Measurements from ENCODE around the gene IL19.

Gene IL19

GRCh38 chr1:206770531-206771337 lies at the start of gene IL19:
TSS of gene IL19 (plus strand) at chr1:206770773. CDS start at chr1:206836663, 65,890 bp downstream.
- DNase-seq, result no peak

GRCh38 chr1:206721454-206721853 lies 49.1 kb upstream of the IL19 start:
- DNase-seq, result no peak

GRCh38 chr1:206722751-206723461 lies 47.7 kb upstream of the IL19 start:
- no peak for DNase-seq

GRCh38 chr1:206723462-206723804 lies 47.1 kb upstream of the IL19 start:
- no peak for DNase-seq

- no peak for DNase-seq
Observed at GRCh38 chr1:206723805-206724472, 46.6 kb upstream of the IL19 start.

GRCh38 chr1:206725109-206725963 lies 45.2 kb upstream of the IL19 start:
- DNase-seq, result peak; percentile 64

- no peak for DNase-seq
Observed at GRCh38 chr1:206727981-206728696, 42.4 kb upstream of the IL19 start.

- no peak for DNase-seq
Observed at GRCh38 chr1:206728697-206728987, 41.9 kb upstream of the IL19 start.

- DNase-seq, result no peak
Observed at GRCh38 chr1:206729050-206729449, 41.5 kb upstream of the IL19 start.

- no peak for DNase-seq
Observed at GRCh38 chr1:206729507-206729906, 41.1 kb upstream of the IL19 start.

GRCh38 chr1:206732508-206732907 lies 38.1 kb upstream of the IL19 start:
- DNase-seq, result no peak

GRCh38 chr1:206732992-206733391 lies 37.6 kb upstream of the IL19 start:
- no peak for DNase-seq

GRCh38 chr1:206734499-206735142 lies 36.0 kb upstream of the IL19 start:
- peak; percentile 81 for DNase-seq

GRCh38 chr1:206735553-206736031 lies 35.0 kb upstream of the IL19 start:
- no peak for DNase-seq

GRCh38 chr1:206736878-206737728 lies 33.5 kb upstream of the IL19 start:
- peak; percentile 67 for DNase-seq

GRCh38 chr1:206737729-206738201 lies 32.8 kb upstream of the IL19 start:
- DNase-seq, result no peak

- no peak for DNase-seq
Observed at GRCh38 chr1:206738370-206739366, 31.9 kb upstream of the IL19 start.

- DNase-seq, result no peak
Observed at GRCh38 chr1:206739411-206740076, 31.0 kb upstream of the IL19 start.

Data from activated gamma-delta T cell treated with Interleukin-2 at 50 U/mL for 16 hours (primary cell).